ENCODE results near the gene PNPLA6. TPM values are rescaled to one million over a fixed set of nuclear protein-coding genes. Genes with fewer than 3 reads are reported as not detected.
A peak's percentile ranks its signal among the peaks of the same experiment; 100 is the strongest.

The PNPLA6 gene
- total RNA-seq, 1 experiment from 2014 or later, result 217 TPM

GRCh38 chr19:7596211-7596937 lies 60.9 kb downstream of the PNPLA6 start:
- intact Hi-C loops (cut with micrococcal nuclease), result no loop called here
- no peaks in the 10 kb centered on the region for H3K27me3 ChIP-seq (ENCODE audit: low read length)
- H3K9me2 ChIP-seq (replicated peaks; ENCODE audit: low read length), result no peaks in the 10 kb centered on the region
- DNase-seq, result peak; percentile 13
- no peak for TF ChIP-seq EZH2phosphoT487 (IDR thresholded peaks at IDR 0.05; ENCODE audit: borderline replicate concordance, low read length)
- no peaks in the 10 kb centered on the region for H3K36me3 ChIP-seq (ENCODE audit: low read depth, low read length)
- H2AFZ ChIP-seq (ENCODE audit: low read length), result peak overlapping the region; percentile 38
- H3F3A ChIP-seq (ENCODE audit: low read length, unreplicated experiment), result no peaks in the 10 kb centered on the region
- H3K4me2 ChIP-seq (ENCODE audit: low read length), result peak overlapping the region; percentile 91
- ATAC-seq, result 0 out of 2 replicates have a peak, but pooled peaks have one; percentile 4
- no TSS peak for BruUV-seq (replicated peaks)
- H3K4me3 ChIP-seq (ENCODE audit: low read length), result peak overlapping the region; percentile 78
- no peak overlapping the region for H3K27ac ChIP-seq (ENCODE audit: low read length)
- H4K20me1 ChIP-seq (ENCODE audit: low read length), result peaks cover 14% of the 10 kb centered on the region; the same call in 1 of the 2 replicates
- H3K9me3 ChIP-seq (ENCODE audit: low read length), result no peaks in the 10 kb centered on the region
- H3K9ac ChIP-seq (ENCODE audit: low read length), result peak overlapping the region; percentile 49
- peaks cover 21% of the 10 kb centered on the region for H3K79me2 ChIP-seq (ENCODE audit: low read length)
- H3K4me1 ChIP-seq (ENCODE audit: insufficient read depth, low read length), result peaks cover 16% of the 10 kb centered on the region
- ChIA-PET CTCF (interaction anchor here (0.5 to 2.5 kb wide), 3 partner anchors 28 to 324 kb away, joined by 3 to 48 read pairs (median 4); partner anchors contain the start of gene SNAPC2), POLR2A (ENCODE audit: unreplicated experiment) (interaction anchor here (0.5 to 0.6 kb wide), 2 partner anchors 615 to 1928 kb away, joined by 3 to 4 read pairs; no protein-coding TSS in a partner anchor)

- H3K27ac ChIP-seq (ENCODE audit: low read length), result no peak overlapping the region
- H3K4me2 ChIP-seq (ENCODE audit: low read length), result peak overlapping the region; percentile 91
- H3K9ac ChIP-seq (ENCODE audit: low read length), result no peak overlapping the region
- H3K9me3 ChIP-seq (ENCODE audit: low read length), result no peaks in the 10 kb centered on the region
- no peaks in the 10 kb centered on the region for H3F3A ChIP-seq (ENCODE audit: low read length, unreplicated experiment)
- peaks cover 27% of the 10 kb centered on the region for H3K79me2 ChIP-seq (ENCODE audit: low read length)
- DNase-seq (peak; percentile 58), ATAC-seq (peak; percentile 45)
- H3K36me3 ChIP-seq (ENCODE audit: low read depth, low read length), result no peaks in the 10 kb centered on the region
- H2AFZ ChIP-seq (ENCODE audit: low read length), result no peak overlapping the region
- peaks cover 16% of the 10 kb centered on the region; the same call in 1 of the 2 replicates for H4K20me1 ChIP-seq (ENCODE audit: low read length)
- peak overlapping the region; percentile 78; the same call in 1 of the 2 replicates for H3K4me3 ChIP-seq (ENCODE audit: low read length)
- POLR2A ChIA-PET (ENCODE audit: unreplicated experiment), result interaction anchor here (0.7 kb wide), 1 partner anchor 309 kb away, joined by 6 read pairs; no protein-coding TSS in a partner anchor
- no peaks in the 10 kb centered on the region for H3K27me3 ChIP-seq (ENCODE audit: low read length)
- CTCF ChIA-PET, result interaction anchor here (1.4 to 2.5 kb wide), 2 partner anchors 29 to 32 kb away, joined by 3 to 48 read pairs; partner anchors contain the start of genes PET100 and XAB2
- H3K4me1 ChIP-seq (ENCODE audit: insufficient read depth, low read length), result peaks cover 16% of the 10 kb centered on the region
- intact Hi-C loops (cut with micrococcal nuclease), result no loop called here
- TF ChIP-seq EZH2phosphoT487 (IDR thresholded peaks at IDR 0.05; ENCODE audit: borderline replicate concordance, low read length) (no peak), EZH2 (IDR thresholded peaks at IDR 0.05; ENCODE audit: low read length, unreplicated experiment) (no peak), CTCF (conservative IDR thresholded peaks at IDR 0.05; ENCODE audit: low read depth, low read length) (peak; percentile 49)
- TSS peak; percentile 55 for BruUV-seq (replicated peaks)
- H3K9me2 ChIP-seq (replicated peaks; ENCODE audit: low read length), result no peaks in the 10 kb centered on the region
These were observed 62.2 kb downstream of the PNPLA6 start for GRCh38 chr19:7597689-7598088.

- no peak for TF ChIP-seq CTCF (conservative IDR thresholded peaks at IDR 0.05; ENCODE audit: low read depth, low read length)
- no peak for TF ChIP-seq EZH2phosphoT487 (IDR thresholded peaks at IDR 0.05; ENCODE audit: borderline replicate concordance, low read length)
- TF ChIP-seq EZH2 (IDR thresholded peaks at IDR 0.05; ENCODE audit: low read length, unreplicated experiment), result no peak
- ChIA-PET POLR2A (ENCODE audit: unreplicated experiment) (no interaction called here), CTCF (interaction anchor here (1.4 to 2.5 kb wide), 2 partner anchors 30 to 31 kb away, joined by 3 to 48 read pairs; partner anchors contain the start of genes PET100 and XAB2)
- no TSS peak for BruUV-seq (replicated peaks)
- Histone ChIP-seq H3F3A (ENCODE audit: low read length, unreplicated experiment) (no peaks in the 10 kb centered on the region), H3K36me3 (ENCODE audit: low read depth, low read length) (no peaks in the 10 kb centered on the region), H3K9ac (ENCODE audit: low read length) (no peak overlapping the region), H3K9me2 (replicated peaks; ENCODE audit: low read length) (no peaks in the 10 kb centered on the region), H3K27ac (ENCODE audit: low read length) (no peak overlapping the region), H4K20me1 (ENCODE audit: low read length) (peaks cover 16% of the 10 kb centered on the region; the same call in 1 of the 2 replicates), H3K27me3 (ENCODE audit: low read length) (no peaks in the 10 kb centered on the region), H2AFZ (ENCODE audit: low read length) (no peak overlapping the region), H3K4me2 (ENCODE audit: low read length) (peak overlapping the region; percentile 91; the same call in 1 of the 2 replicates), H3K4me1 (ENCODE audit: insufficient read depth, low read length) (peaks cover 16% of the 10 kb centered on the region), H3K9me3 (ENCODE audit: low read length) (no peaks in the 10 kb centered on the region), H3K79me2 (ENCODE audit: low read length) (peaks cover 27% of the 10 kb centered on the region), H3K4me3 (ENCODE audit: low read length) (no peak overlapping the region)
- DNase-seq (no peak), ATAC-seq (no peak)
- intact Hi-C loops (cut with micrococcal nuclease), result no loop called here
These were observed 62.7 kb downstream of the PNPLA6 start for GRCh38 chr19:7598180-7598579.
